Measurements from ENCODE around the gene RAD23B. TPM values are rescaled to one million over a fixed set of nuclear protein-coding genes. Genes with fewer than 3 reads are reported as not detected.

The RAD23B gene
- total RNA-seq, 1 experiment from 2014 or later, result 251 TPM

DNA sequence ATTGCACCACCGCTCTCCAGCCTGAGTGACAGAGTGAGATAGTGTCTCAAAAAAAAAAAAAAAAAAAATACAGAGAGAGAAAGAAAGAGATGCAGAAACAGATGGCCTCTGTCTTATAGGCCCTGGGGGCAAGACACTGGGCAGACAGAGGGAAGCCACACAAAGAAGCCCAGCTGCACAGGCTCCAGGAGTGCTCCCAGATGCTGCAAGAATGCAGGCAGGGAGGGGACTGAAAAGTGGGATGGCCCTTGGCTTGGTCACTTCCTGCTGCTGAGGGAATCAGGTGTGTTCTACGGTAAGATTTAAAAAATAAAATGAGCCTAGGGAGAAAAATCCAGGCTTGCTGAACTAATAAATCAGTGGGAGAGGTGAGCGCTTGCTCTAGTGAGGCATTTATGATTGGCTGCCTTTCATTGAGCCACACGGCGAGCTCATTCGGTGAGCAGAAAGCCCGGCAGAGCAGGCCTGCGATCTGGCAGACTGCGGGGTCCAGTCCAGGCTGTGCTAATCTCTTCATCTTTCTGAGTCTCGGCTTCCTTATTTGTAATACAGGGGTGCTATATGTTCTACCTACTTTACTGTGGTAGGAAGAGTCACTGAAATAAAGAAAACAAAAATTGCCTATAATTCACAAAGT lies 80.6 kb downstream of the RAD23B start:
- RAD21 ChIA-PET (ENCODE audit: low non-redundant PET in 1 of 2, low total read pairs in 2 of 2, uncharacterized antibody in 2 of 2, unreplicated experiment in 2 of 2), result no interaction called here
- Histone ChIP-seq H3K79me2 (ENCODE audit: insufficient read depth, low read length) (no peaks in the 10 kb centered on the region), H2AFZ (ENCODE audit: low read depth, low read length, poor library complexity, severe bottlenecking) (no peak overlapping the region), H3K4me1 (ENCODE audit: control insufficient read depth in 1 of 2, insufficient read depth in 2 of 2, low read length in 2 of 2) (no peaks in the 10 kb centered on the region), H4K20me1 (ENCODE audit: insufficient read depth) (no peaks in the 10 kb centered on the region; the same call in 1 of the 2 replicates), H3K27ac (ENCODE audit: low read depth, low read length) (no peak overlapping the region), H3K9me2 (ENCODE audit: insufficient read depth) (no peaks in the 10 kb centered on the region), H3K4me2 (ENCODE audit: low read length) (no peak overlapping the region), H3K4me3 (replicated peaks in 1 of 2; ENCODE audit: low read depth in 1 of 2, low read length in 2 of 2) (no peak overlapping the region), H3K36me3 (ENCODE audit: control insufficient read depth in 1 of 2, insufficient read depth in 2 of 2, low read length in 2 of 2) (no peaks in the 10 kb centered on the region), H3K9me3 (ENCODE audit: control insufficient read depth in 1 of 2, insufficient read depth in 1 of 2, low read depth in 1 of 2, low read length in 2 of 2) (no peaks in the 10 kb centered on the region), H3K27me3 (ENCODE audit: insufficient read depth, low read length) (no peaks in the 10 kb centered on the region), H3K9ac (ENCODE audit: low read length) (no peak overlapping the region)
- ATAC-seq, result peak; percentile 44; the same call in 1 of the 2 replicates
- no TSS peak for BruUV-seq (replicated peaks)
- intact Hi-C loops (cut with micrococcal nuclease), result no loop called here
- no peak for TF ChIP-seq EGR1 (IDR thresholded peaks at IDR 0.05; ENCODE audit: low read depth)
- TF ChIP-seq POLR2A (IDR thresholded peaks at IDR 0.05; ENCODE audit: borderline replicate concordance, extremely low read depth, insufficient read depth, insufficient read length), result no peak
- TF ChIP-seq ELF1 (IDR thresholded peaks at IDR 0.05; ENCODE audit: borderline replicate concordance, low read depth), result no peak
- TF ChIP-seq YY1 (IDR thresholded peaks at IDR 0.05; ENCODE audit: extremely low read depth, insufficient replicate concordance, low read depth, low read length), result no peak
- no peak for TF ChIP-seq SIN3A (IDR thresholded peaks at IDR 0.05; ENCODE audit: low read depth)
- DNase-seq (ENCODE audit: low read depth, low spot score), result no peak
- POLR2A ChIA-PET, result no interaction called here
- CTCF ChIA-PET, result no interaction called here

- H3K9me3 ChIP-seq (ENCODE audit: control insufficient read depth in 1 of 2, insufficient read depth in 1 of 2, low read depth in 1 of 2, low read length in 2 of 2), result no peaks in the 10 kb centered on the region
- H3K79me2 ChIP-seq (ENCODE audit: insufficient read depth, low read length), result no peaks in the 10 kb centered on the region
- H2AFZ ChIP-seq (ENCODE audit: low read depth, low read length, poor library complexity, severe bottlenecking), result no peak overlapping the region
- H3K4me1 ChIP-seq (ENCODE audit: control insufficient read depth in 1 of 2, insufficient read depth in 2 of 2, low read length in 2 of 2), result no peaks in the 10 kb centered on the region
- CTCF ChIA-PET, result no interaction called here
- H3K27ac ChIP-seq (ENCODE audit: low read depth, low read length), result no peak overlapping the region
- H3K27me3 ChIP-seq (ENCODE audit: insufficient read depth, low read length), result no peaks in the 10 kb centered on the region
- intact Hi-C loops (cut with micrococcal nuclease), result no loop called here
- DNase-seq (ENCODE audit: low read depth, low spot score) (no peak), ATAC-seq (no peak)
- POLR2A ChIA-PET, result no interaction called here
- H3K36me3 ChIP-seq (ENCODE audit: control insufficient read depth in 1 of 2, insufficient read depth in 2 of 2, low read length in 2 of 2), result no peaks in the 10 kb centered on the region
- BruUV-seq (replicated peaks), result no TSS peak
- H3K9ac ChIP-seq (ENCODE audit: low read length), result no peak overlapping the region
- RAD21 ChIA-PET (ENCODE audit: low non-redundant PET in 1 of 2, low total read pairs in 2 of 2, uncharacterized antibody in 2 of 2, unreplicated experiment in 2 of 2), result no interaction called here
- H3K4me3 ChIP-seq (replicated peaks in 1 of 2; ENCODE audit: low read depth in 1 of 2, low read length in 2 of 2), result no peak overlapping the region
- no peak overlapping the region for H3K4me2 ChIP-seq (ENCODE audit: low read length)
- H3K9me2 ChIP-seq (ENCODE audit: insufficient read depth), result no peaks in the 10 kb centered on the region
- no peaks in the 10 kb centered on the region for H4K20me1 ChIP-seq (ENCODE audit: insufficient read depth)
- TF ChIP-seq ATF3 (IDR thresholded peaks at IDR 0.05), result no peak
- TF ChIP-seq ZNF274 (IDR thresholded peaks at IDR 0.05; ENCODE audit: low read depth, low read length), result no peak
- no peak for TF ChIP-seq ZFX (IDR thresholded peaks at IDR 0.05)
- no peak for TF ChIP-seq ELF1 (IDR thresholded peaks at IDR 0.05; ENCODE audit: borderline replicate concordance, low read depth)
- no peak for TF ChIP-seq MAX (IDR thresholded peaks at IDR 0.05)
- TF ChIP-seq RAD21 (IDR thresholded peaks at IDR 0.05; ENCODE audit: low read depth), result no peak
- no peak for TF ChIP-seq JUND (IDR thresholded peaks at IDR 0.05)
- no peak for TF ChIP-seq POLR2A (IDR thresholded peaks at IDR 0.05; ENCODE audit: borderline replicate concordance, extremely low read depth, insufficient read depth, insufficient read length)
- no peak for TF ChIP-seq EZH2 (IDR thresholded peaks at IDR 0.05)
- TF ChIP-seq YY1 (IDR thresholded peaks at IDR 0.05; ENCODE audit: extremely low read depth, insufficient replicate concordance, low read depth, low read length), result no peak
- no peak for TF ChIP-seq EZH2phosphoT487 (IDR thresholded peaks at IDR 0.05; ENCODE audit: borderline replicate concordance)
- TF ChIP-seq TCF7L2 (IDR thresholded peaks at IDR 0.05; ENCODE audit: borderline replicate concordance, extremely low read depth, insufficient read depth, insufficient read length), result no peak
- TF ChIP-seq SIN3A (IDR thresholded peaks at IDR 0.05; ENCODE audit: low read depth), result no peak
- TF ChIP-seq, protein P1, sequence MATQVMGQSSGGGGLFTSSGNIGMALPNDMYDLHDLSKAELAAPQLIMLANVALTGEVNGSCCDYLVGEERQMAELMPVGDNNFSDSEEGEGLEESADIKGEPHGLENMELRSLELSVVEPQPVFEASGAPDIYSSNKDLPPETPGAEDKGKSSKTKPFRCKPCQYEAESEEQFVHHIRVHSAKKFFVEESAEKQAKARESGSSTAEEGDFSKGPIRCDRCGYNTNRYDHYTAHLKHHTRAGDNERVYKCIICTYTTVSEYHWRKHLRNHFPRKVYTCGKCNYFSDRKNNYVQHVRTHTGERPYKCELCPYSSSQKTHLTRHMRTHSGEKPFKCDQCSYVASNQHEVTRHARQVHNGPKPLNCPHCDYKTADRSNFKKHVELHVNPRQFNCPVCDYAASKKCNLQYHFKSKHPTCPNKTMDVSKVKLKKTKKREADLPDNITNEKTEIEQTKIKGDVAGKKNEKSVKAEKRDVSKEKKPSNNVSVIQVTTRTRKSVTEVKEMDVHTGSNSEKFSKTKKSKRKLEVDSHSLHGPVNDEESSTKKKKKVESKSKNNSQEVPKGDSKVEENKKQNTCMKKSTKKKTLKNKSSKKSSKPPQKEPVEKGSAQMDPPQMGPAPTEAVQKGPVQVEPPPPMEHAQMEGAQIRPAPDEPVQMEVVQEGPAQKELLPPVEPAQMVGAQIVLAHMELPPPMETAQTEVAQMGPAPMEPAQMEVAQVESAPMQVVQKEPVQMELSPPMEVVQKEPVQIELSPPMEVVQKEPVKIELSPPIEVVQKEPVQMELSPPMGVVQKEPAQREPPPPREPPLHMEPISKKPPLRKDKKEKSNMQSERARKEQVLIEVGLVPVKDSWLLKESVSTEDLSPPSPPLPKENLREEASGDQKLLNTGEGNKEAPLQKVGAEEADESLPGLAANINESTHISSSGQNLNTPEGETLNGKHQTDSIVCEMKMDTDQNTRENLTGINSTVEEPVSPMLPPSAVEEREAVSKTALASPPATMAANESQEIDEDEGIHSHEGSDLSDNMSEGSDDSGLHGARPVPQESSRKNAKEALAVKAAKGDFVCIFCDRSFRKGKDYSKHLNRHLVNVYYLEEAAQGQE (IDR thresholded peaks at IDR 0.05; ENCODE audit: low read depth), result no peak
Measured at GRCh38 chr9:107367727-107368502, 84.8 kb downstream of the RAD23B start.
